ENCODE results near the gene MAD2L1. TPM values are rescaled to one million over a fixed set of nuclear protein-coding genes. Genes with fewer than 3 reads are reported as not detected.

MAD2L1 gene
- total and polyA plus RNA-seq, 2 experiments from 2014 or later = 80.2 to 139 TPM

DNA sequence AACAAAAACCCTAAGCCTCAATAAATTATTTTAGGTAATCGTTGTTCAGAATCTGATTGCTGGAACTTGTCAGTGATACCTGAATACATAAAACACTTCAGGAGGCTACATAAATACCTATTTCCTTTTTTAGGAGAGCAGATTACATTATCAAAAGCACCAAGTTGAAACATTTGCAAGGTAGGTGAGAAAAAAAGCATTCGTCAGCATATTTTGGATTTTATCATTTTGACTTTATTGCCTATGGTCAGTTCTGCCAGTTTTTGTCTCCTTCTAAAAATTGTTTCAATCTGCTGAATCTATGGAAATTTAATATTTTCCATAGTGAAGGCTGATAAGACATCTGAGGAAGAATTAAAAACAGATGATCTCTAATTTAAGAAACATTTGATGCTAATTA is 16.5 kb upstream of the MAD2L1 start (continued):
- TF ChIP-seq CTCF (conservative IDR thresholded peaks at IDR 0.05; ENCODE audit: low read depth in 2 of 2) (no peak), EZH2 (IDR thresholded peaks at IDR 0.05; ENCODE audit: low read depth, unreplicated experiment) (no peak), NANOG (IDR thresholded peaks at IDR 0.05; ENCODE audit: borderline replicate concordance) (no peak), EZH2phosphoT487 (IDR thresholded peaks at IDR 0.05; ENCODE audit: unreplicated experiment) (no peak), ZNF462 (CRISPR knock-in tag; IDR thresholded peaks at IDR 0.05) (no peak)

DNA sequence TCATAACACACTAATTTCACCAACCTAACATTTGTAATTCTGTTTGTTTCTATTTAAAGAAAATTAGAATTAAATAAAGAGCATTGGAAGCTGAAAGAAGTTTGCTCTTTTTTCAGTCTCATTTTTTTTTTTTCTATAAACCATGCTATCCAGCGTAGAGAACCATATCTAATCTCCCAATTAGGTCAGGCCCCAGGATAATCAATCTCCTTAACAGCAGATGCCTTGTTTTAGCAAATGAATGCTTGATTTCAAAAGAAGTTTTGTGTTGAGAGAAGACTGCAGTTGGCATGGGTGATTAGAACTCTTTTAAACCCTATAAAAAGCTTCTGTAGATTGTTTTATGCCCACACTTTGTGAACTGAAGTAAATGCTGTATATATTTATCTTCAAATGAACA is 15.6 kb upstream of the MAD2L1 start:
- Histone ChIP-seq H3K4me3 (0 out of 2 replicates have a peak overlapping the region, but pooled peaks have one; percentile 7), H3K27me3 (ENCODE audit: insufficient read depth) (no peaks in the 10 kb centered on the region), H3F3A (replicated peaks; ENCODE audit: low read depth) (no peaks in the 10 kb centered on the region), H3K4me2 (no peak overlapping the region; the same call in 1 of the 2 replicates), H4K20me1 (replicated peaks; ENCODE audit: insufficient read depth) (no peaks in the 10 kb centered on the region), H3K36me3 (ENCODE audit: insufficient read depth) (no peaks in the 10 kb centered on the region), H2AFZ (no peak overlapping the region), H3K4me1 (ENCODE audit: insufficient read depth) (peaks cover 20% of the 10 kb centered on the region), H3K27ac (ENCODE audit: low read depth) (no peak overlapping the region), H3K79me2 (replicated peaks; ENCODE audit: insufficient read depth) (no peaks in the 10 kb centered on the region), H3K9me2 (ENCODE audit: insufficient read depth) (no peaks in the 10 kb centered on the region)
- H3K4me3 Mint-ChIP-seq = no peak overlapping the region
- no peaks in the 10 kb centered on the region for H3K9me3 Mint-ChIP-seq
- H3K27ac Mint-ChIP-seq = no peak overlapping the region; the same call in 1 of the 2 replicates
- ATAC-seq = no peak
- H3K4me1 Mint-ChIP-seq = peaks cover 10% of the 10 kb centered on the region
- H3K27me3 Mint-ChIP-seq (ENCODE audit: insufficient read depth, low read depth, poor library complexity) = no peaks in the 10 kb centered on the region
- DNase-seq (ENCODE audit: low spot score) = no peak
- no peaks in the 10 kb centered on the region for H3K36me3 Mint-ChIP-seq (ENCODE audit: low read depth)
- TF ChIP-seq CREB1 (CRISPR knock-in tag; IDR thresholded peaks at IDR 0.05; ENCODE audit: low read depth) (no peak), NANOG (IDR thresholded peaks at IDR 0.05; ENCODE audit: borderline replicate concordance) (no peak), POLR2AphosphoS5 (IDR thresholded peaks at IDR 0.05; ENCODE audit: low read depth) (no peak), ZNF331 (CRISPR knock-in tag; IDR thresholded peaks at IDR 0.05; ENCODE audit: low read depth) (no peak), CTCF (conservative IDR thresholded peaks at IDR 0.05; ENCODE audit: low read depth in 2 of 2) (no peak)
- TF ChIP-seq, protein P1, sequence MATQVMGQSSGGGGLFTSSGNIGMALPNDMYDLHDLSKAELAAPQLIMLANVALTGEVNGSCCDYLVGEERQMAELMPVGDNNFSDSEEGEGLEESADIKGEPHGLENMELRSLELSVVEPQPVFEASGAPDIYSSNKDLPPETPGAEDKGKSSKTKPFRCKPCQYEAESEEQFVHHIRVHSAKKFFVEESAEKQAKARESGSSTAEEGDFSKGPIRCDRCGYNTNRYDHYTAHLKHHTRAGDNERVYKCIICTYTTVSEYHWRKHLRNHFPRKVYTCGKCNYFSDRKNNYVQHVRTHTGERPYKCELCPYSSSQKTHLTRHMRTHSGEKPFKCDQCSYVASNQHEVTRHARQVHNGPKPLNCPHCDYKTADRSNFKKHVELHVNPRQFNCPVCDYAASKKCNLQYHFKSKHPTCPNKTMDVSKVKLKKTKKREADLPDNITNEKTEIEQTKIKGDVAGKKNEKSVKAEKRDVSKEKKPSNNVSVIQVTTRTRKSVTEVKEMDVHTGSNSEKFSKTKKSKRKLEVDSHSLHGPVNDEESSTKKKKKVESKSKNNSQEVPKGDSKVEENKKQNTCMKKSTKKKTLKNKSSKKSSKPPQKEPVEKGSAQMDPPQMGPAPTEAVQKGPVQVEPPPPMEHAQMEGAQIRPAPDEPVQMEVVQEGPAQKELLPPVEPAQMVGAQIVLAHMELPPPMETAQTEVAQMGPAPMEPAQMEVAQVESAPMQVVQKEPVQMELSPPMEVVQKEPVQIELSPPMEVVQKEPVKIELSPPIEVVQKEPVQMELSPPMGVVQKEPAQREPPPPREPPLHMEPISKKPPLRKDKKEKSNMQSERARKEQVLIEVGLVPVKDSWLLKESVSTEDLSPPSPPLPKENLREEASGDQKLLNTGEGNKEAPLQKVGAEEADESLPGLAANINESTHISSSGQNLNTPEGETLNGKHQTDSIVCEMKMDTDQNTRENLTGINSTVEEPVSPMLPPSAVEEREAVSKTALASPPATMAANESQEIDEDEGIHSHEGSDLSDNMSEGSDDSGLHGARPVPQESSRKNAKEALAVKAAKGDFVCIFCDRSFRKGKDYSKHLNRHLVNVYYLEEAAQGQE (IDR thresholded peaks at IDR 0.05; ENCODE audit: unreplicated experiment) = no peak
- TF ChIP-seq, protein P2, sequence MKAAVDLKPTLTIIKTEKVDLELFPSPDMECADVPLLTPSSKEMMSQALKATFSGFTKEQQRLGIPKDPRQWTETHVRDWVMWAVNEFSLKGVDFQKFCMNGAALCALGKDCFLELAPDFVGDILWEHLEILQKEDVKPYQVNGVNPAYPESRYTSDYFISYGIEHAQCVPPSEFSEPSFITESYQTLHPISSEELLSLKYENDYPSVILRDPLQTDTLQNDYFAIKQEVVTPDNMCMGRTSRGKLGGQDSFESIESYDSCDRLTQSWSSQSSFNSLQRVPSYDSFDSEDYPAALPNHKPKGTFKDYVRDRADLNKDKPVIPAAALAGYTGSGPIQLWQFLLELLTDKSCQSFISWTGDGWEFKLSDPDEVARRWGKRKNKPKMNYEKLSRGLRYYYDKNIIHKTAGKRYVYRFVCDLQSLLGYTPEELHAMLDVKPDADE (IDR thresholded peaks at IDR 0.05) = no peak

All from GM23338 (cell line).